ENCODE measurements around the gene PPP2R5C. TPM values are rescaled to one million over a fixed set of nuclear protein-coding genes. Genes with fewer than 3 reads are reported as not detected.

PPP2R5C gene
- total RNA-seq, 2 donors from 2014 or later, result 146 to 153 TPM

- H3K9me3 ChIP-seq, result no peaks in the 10 kb centered on the region
- H3K36me3 ChIP-seq, result no peaks in the 10 kb centered on the region
- no peaks in the 10 kb centered on the region for H3K27me3 ChIP-seq
- no peak overlapping the region for H3K27ac ChIP-seq
- no peak overlapping the region for H3K9ac ChIP-seq (ENCODE audit: low read depth in 2 of 2, low read length in 2 of 2)
- H3K4me3 ChIP-seq, result no peak overlapping the region
- no peak for TF ChIP-seq CTCF (IDR thresholded peaks at IDR 0.05)
- H3K4me1 ChIP-seq, result no peaks in the 10 kb centered on the region
- intact Hi-C loops (cut with DNase I), result no loop called here
- no peak for DNase-seq
Observed at GRCh38 chr14:101897326-101897725, 135.8 kb downstream of the PPP2R5C start.

- no peaks in the 10 kb centered on the region for H3K4me1 ChIP-seq
- no peaks in the 10 kb centered on the region for H3K27me3 ChIP-seq
- DNase-seq, result no peak
- intact Hi-C loops (cut with DNase I), result no loop called here
- no peak overlapping the region for H3K4me3 ChIP-seq
- no peaks in the 10 kb centered on the region for H3K9me3 ChIP-seq
- TF ChIP-seq CTCF (IDR thresholded peaks at IDR 0.05), result no peak
- H3K9ac ChIP-seq (ENCODE audit: low read depth in 2 of 2, low read length in 2 of 2), result no peak overlapping the region
- H3K36me3 ChIP-seq, result no peaks in the 10 kb centered on the region
- no peak overlapping the region for H3K27ac ChIP-seq
Observed at GRCh38 chr14:101898416-101898815, 136.9 kb downstream of the PPP2R5C start.

GRCh38 chr14:101899263-101899662 is 137.8 kb downstream of the PPP2R5C start:
- TF ChIP-seq CTCF (IDR thresholded peaks at IDR 0.05), result no peak
- no peak overlapping the region for H3K27ac ChIP-seq
- no peaks in the 10 kb centered on the region for H3K36me3 ChIP-seq
- no peaks in the 10 kb centered on the region for H3K27me3 ChIP-seq
- DNase-seq, result no peak
- no peaks in the 10 kb centered on the region for H3K4me1 ChIP-seq
- no peaks in the 10 kb centered on the region for H3K9me3 ChIP-seq
- H3K4me3 ChIP-seq, result no peak overlapping the region
- intact Hi-C loops (cut with DNase I), result no loop called here
- H3K9ac ChIP-seq (ENCODE audit: low read depth in 2 of 2, low read length in 2 of 2), result no peak overlapping the region

- Histone ChIP-seq H3K4me3 (no peak overlapping the region), H3K36me3 (no peaks in the 10 kb centered on the region), H3K27ac (no peak overlapping the region), H3K9ac (ENCODE audit: low read depth in 2 of 2, low read length in 2 of 2) (no peak overlapping the region), H3K27me3 (no peaks in the 10 kb centered on the region), H3K4me1 (no peaks in the 10 kb centered on the region), H3K9me3 (no peaks in the 10 kb centered on the region)
- intact Hi-C loops (cut with DNase I), result no loop called here
- no peak for DNase-seq
- no peak for TF ChIP-seq CTCF (IDR thresholded peaks at IDR 0.05)
Observed at GRCh38 chr14:101900253-101900652, 138.7 kb downstream of the PPP2R5C start.

GRCh38 chr14:101903111-101903561 is 141.6 kb downstream of the PPP2R5C start:
- no peak for TF ChIP-seq CTCF (IDR thresholded peaks at IDR 0.05)
- no peaks in the 10 kb centered on the region for H3K4me1 ChIP-seq
- H3K27me3 ChIP-seq, result no peaks in the 10 kb centered on the region
- no peak overlapping the region for H3K4me3 ChIP-seq
- no peaks in the 10 kb centered on the region for H3K9me3 ChIP-seq
- no peak overlapping the region for H3K9ac ChIP-seq (ENCODE audit: low read depth in 2 of 2, low read length in 2 of 2)
- DNase-seq, result no peak
- intact Hi-C loops (cut with DNase I), result no loop called here
- no peak overlapping the region for H3K27ac ChIP-seq
- H3K36me3 ChIP-seq, result no peaks in the 10 kb centered on the region

GRCh38 chr14:101905614-101906013 is 144.1 kb downstream of the PPP2R5C start:
- intact Hi-C loops (cut with DNase I), result no loop called here
- H3K9ac ChIP-seq (ENCODE audit: low read depth in 2 of 2, low read length in 2 of 2), result no peak overlapping the region
- no peak overlapping the region for H3K27ac ChIP-seq
- H3K27me3 ChIP-seq, result no peaks in the 10 kb centered on the region
- DNase-seq, result no peak
- H3K4me1 ChIP-seq, result no peaks in the 10 kb centered on the region
- H3K9me3 ChIP-seq, result no peaks in the 10 kb centered on the region
- no peak for TF ChIP-seq CTCF (IDR thresholded peaks at IDR 0.05)
- no peak overlapping the region for H3K4me3 ChIP-seq
- H3K36me3 ChIP-seq, result peaks cover 9% of the 10 kb centered on the region

All from colonic mucosa (tissue), 4 donors.